Breast epithelium (tissue), 4 donors: ENCODE data around the gene SLBP. TPM values are rescaled to one million over a fixed set of nuclear protein-coding genes. Genes with fewer than 3 reads are reported as not detected.
A peak's percentile ranks its signal among the peaks of the same experiment; 100 is the strongest.

ENCODE experiments used
- DNase-seq, 2 donors: peaks; one replicate each; pipeline ENCODE4 v3.0.0-alpha.2; 2019; ENCODE audit warnings: low spot score in 2 of 2
- H3K27ac ChIP-seq, 2 donors: fragments of 200-600 bp; sonication (generic) in 1 of 2; one replicate each; pipeline ENCODE4 v1.5.1; 2016 to 2019; ENCODE audit warnings: mild to moderate bottlenecking in 1 of 2
- H3K27me3 ChIP-seq, 2 donors: fragments of 200-600 bp; sonication (generic) in 1 of 2; one replicate each; pipeline versions ENCODE4 v1.5.1 to v1.6.0; 2017 to 2019; ENCODE audit warnings: control low read depth in 1 of 2, mild to moderate bottlenecking in 1 of 2
- H3K36me3 ChIP-seq: fragments of 200-600 bp; one replicate; pipeline ENCODE4 v1.5.1; 2019
- H3K4me1 ChIP-seq, 2 donors: fragments of 200-600 bp; sonication (generic); one replicate each; pipeline ENCODE4 v1.5.1; 2016 to 2019; ENCODE audit warnings: control low read depth in 1 of 2
- H3K4me3 ChIP-seq, 3 donors: fragments of 200-600 bp; sonication (generic); 1 replicate in 2 of 3; 2 replicates in 1 of 3; pipeline ENCODE4 v1.5.1; 2016 to 2019; ENCODE audit warnings: mild to moderate bottlenecking in 3 of 3, moderate library complexity in 2 of 3
- H3K9me3 ChIP-seq, 2 donors: fragments of 200-600 bp; sonication (generic) in 1 of 2; one replicate each; pipeline ENCODE4 v1.5.1; 2016 to 2019; ENCODE audit warnings: control low read depth in 1 of 2
- POLR2A ChIP-seq: fragments of 450-650 bp; IDR thresholded peaks from one replicate; pipeline ENCODE4 v1.6.1; 2016; ENCODE audit warnings: antibody characterized with exemption, mild to moderate bottlenecking, moderate library complexity
- POLR2AphosphoS5 ChIP-seq, 3 donors: sonication (generic); formaldehyde crosslinking; IDR thresholded peaks; one replicate each; pipeline ENCODE4 v1.6.1; 2017; ENCODE audit warnings: antibody characterized with exemption in 3 of 3
- intact Hi-C: fragments of 100-400 bp; cut with DNase I; formaldehyde crosslinking; loops from one replicate; pipeline ENCODE4 v1.15.1; 2023; ENCODE audit warnings: low total_unique reads
- total RNA-seq, 3 donors: library from RNA; depleted of rRNA; stranded (reverse); fragments of >200 nt; gene quantifications; one replicate each; pipeline ENCODE4 v1.1.0, GENCODE V29; 2016
- TF ChIP-seq, protein P1 (sequence below), 3 donors: fragments of 450-650 bp; IDR thresholded peaks; one replicate each; pipeline ENCODE4 v1.5.1; 2016 to 2017; ENCODE audit warnings: antibody characterized with exemption in 3 of 3, mild to moderate bottlenecking in 3 of 3, moderate library complexity in 3 of 3

Gene SLBP
- total RNA-seq, 3 donors from 2014 or later, result 45.1 to 52.0 (median 45.6) TPM

GRCh38 chr4:1682860-1683259 lies 29.3 kb downstream of the SLBP start:
- no peak for TF ChIP-seq POLR2AphosphoS5 (IDR thresholded peaks at IDR 0.05)
- no peak for TF ChIP-seq POLR2A
- TF ChIP-seq, protein P1, sequence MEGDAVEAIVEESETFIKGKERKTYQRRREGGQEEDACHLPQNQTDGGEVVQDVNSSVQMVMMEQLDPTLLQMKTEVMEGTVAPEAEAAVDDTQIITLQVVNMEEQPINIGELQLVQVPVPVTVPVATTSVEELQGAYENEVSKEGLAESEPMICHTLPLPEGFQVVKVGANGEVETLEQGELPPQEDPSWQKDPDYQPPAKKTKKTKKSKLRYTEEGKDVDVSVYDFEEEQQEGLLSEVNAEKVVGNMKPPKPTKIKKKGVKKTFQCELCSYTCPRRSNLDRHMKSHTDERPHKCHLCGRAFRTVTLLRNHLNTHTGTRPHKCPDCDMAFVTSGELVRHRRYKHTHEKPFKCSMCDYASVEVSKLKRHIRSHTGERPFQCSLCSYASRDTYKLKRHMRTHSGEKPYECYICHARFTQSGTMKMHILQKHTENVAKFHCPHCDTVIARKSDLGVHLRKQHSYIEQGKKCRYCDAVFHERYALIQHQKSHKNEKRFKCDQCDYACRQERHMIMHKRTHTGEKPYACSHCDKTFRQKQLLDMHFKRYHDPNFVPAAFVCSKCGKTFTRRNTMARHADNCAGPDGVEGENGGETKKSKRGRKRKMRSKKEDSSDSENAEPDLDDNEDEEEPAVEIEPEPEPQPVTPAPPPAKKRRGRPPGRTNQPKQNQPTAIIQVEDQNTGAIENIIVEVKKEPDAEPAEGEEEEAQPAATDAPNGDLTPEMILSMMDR (IDR thresholded peaks at IDR 0.05), result no peak
- intact Hi-C loops, result no loop called here
- DNase-seq, result no peak
- Histone ChIP-seq H3K27ac (peak overlapping the region in 1 of 2 donors; percentile 79), H3K4me3 (peak overlapping the region; percentile 61 to 81 (median 74)), H3K9me3 (no peaks in the 10 kb centered on the region), H3K27me3 (no peaks in the 10 kb centered on the region), H3K4me1 (no peaks in the 10 kb centered on the region), H3K36me3 (no peaks in the 10 kb centered on the region)

DNA sequence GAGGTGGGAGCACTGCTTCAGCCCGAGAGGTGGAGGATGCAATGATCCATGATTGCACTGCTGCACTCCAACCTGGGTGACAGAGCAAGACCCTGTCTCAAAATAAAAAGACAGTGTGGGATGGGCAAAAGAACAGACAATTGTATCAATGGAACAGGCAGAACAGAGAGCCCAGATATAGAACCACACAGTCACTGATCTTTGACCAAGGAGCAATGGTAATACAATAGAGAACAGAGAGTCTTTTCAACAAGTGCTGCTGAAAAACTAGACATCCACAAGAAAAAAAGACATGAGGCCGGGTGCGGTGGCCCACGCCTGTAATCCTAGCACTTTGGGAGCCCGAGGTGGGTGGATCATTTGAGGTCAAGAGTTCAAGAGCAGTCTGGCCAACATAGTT lies 33.9 kb downstream of the SLBP start:
- Histone ChIP-seq H3K27ac (no peak overlapping the region), H3K4me3 (no peak overlapping the region), H3K4me1 (no peaks in the 10 kb centered on the region), H3K27me3 (no peaks in the 10 kb centered on the region), H3K36me3 (no peaks in the 10 kb centered on the region), H3K9me3 (no peaks in the 10 kb centered on the region)
- intact Hi-C loops, result no loop called here
- TF ChIP-seq, protein P1 (IDR thresholded peaks at IDR 0.05), result no peak
- TF ChIP-seq POLR2AphosphoS5 (IDR thresholded peaks at IDR 0.05), result no peak
- TF ChIP-seq POLR2A, result no peak
- DNase-seq, result no peak

GRCh38 chr4:1676605-1677525 lies 35.3 kb downstream of the SLBP start:
- TF ChIP-seq POLR2A, result no peak
- TF ChIP-seq POLR2AphosphoS5 (IDR thresholded peaks at IDR 0.05), result no peak
- TF ChIP-seq, protein P1 (IDR thresholded peaks at IDR 0.05), result no peak
- Histone ChIP-seq H3K27me3 (no peaks in the 10 kb centered on the region), H3K4me1 (no peaks in the 10 kb centered on the region), H3K9me3 (no peaks in the 10 kb centered on the region), H3K27ac (no peak overlapping the region), H3K4me3 (no peak overlapping the region), H3K36me3 (no peaks in the 10 kb centered on the region)
- intact Hi-C loops, result no loop called here
- no peak for DNase-seq

GRCh38 chr4:1675802-1676137 lies 36.3 kb downstream of the SLBP start:
- DNase-seq, result no peak
- Histone ChIP-seq H3K27ac (no peak overlapping the region), H3K4me1 (no peaks in the 10 kb centered on the region), H3K27me3 (no peaks in the 10 kb centered on the region), H3K4me3 (no peak overlapping the region), H3K9me3 (no peaks in the 10 kb centered on the region), H3K36me3 (no peaks in the 10 kb centered on the region)
- intact Hi-C loops, result no loop called here
- no peak for TF ChIP-seq POLR2A
- TF ChIP-seq, protein P1 (IDR thresholded peaks at IDR 0.05), result no peak
- no peak for TF ChIP-seq POLR2AphosphoS5 (IDR thresholded peaks at IDR 0.05)

DNA sequence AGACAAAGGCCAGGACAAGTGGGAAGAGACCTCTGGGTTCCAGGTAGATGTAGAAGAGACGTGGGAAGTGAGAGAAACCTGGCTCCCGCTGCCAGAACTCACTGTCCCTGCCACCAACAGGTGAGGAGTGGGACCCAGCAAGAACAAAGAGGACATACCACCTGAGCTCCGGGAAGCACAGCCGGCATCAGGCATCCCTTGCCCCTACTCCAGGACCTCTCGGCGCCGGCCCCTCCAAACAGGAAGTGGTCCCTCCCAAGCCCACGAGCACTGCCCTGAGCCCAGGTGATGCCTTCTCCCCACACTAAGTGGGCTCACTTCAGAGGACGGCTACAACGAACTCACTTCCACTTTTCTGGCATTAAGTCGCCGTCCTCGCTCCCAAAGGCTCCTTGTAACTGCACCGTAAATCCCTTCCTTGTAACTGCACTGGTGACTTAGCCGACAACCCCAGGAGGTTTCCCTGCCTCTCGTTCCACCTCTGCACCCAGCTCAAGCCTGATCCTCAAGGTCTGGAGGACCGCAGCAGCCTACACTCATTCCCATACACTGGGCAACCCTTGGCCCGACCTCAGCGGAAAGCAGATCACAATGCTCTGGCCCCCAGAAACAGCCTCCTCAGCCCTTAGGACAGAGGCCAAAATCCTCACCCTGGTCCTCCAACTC lies 36.9 kb downstream of the SLBP start:
- intact Hi-C loops, result no loop called here
- Histone ChIP-seq H3K27me3 (no peaks in the 10 kb centered on the region), H3K27ac (no peak overlapping the region), H3K4me1 (no peaks in the 10 kb centered on the region), H3K36me3 (no peaks in the 10 kb centered on the region), H3K9me3 (no peaks in the 10 kb centered on the region), H3K4me3 (no peak overlapping the region)
- no peak for DNase-seq
- TF ChIP-seq POLR2AphosphoS5 (IDR thresholded peaks at IDR 0.05) (no peak), POLR2A (no peak)
- TF ChIP-seq, protein P1 (IDR thresholded peaks at IDR 0.05), result no peak
